GM12801 (cell line): ENCODE measurements around the gene SLC7A7.

Experiments
- CTCF ChIP-seq: IDR thresholded peaks from one replicate; pipeline ENCODE4 v1.5.1; 2011; ENCODE audit warnings: control low read depth; ENCODE audit not compliant: insufficient read length; ENCODE audit errors: extremely low read depth

The SLC7A7 gene

DNA sequence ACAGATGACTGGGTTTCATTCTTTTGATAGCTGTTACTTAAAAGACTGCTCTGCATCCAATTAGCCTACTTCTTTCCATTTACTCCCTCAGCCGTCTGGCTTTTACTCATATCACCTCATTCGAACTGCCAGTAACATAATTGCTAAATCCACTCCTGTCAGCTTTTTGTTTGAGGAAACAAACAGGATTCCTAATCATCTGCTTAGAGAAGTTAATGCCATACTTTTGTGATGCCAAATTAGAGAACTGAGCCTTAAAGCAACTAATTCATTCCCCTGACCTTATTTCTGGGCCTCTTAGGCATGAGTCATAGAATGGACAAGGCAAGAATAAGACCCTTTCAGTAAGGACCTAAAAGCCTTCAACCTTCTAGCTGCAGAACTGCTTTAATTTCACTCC, 45.9 kb downstream of the SLC7A7 start:
- no peak for TF ChIP-seq CTCF

DNA sequence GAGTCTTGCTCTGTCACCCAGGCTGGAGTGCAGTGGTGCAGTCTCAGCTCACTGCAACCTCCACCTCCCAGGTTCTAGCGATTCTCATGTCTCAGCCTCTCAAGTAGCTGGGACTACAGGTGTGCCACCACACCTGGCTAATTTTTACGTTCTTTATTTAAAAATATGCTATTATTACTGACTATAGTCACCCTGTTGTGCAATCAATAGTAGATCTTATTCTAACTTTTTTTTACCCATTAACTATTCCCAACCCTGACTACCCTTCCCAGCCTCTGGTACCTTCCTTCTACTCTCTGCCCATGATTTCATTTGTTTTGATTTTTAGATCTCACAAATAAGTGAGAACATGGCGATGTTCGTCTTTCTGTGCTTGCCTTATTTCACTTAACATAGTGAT, 46.3 kb downstream of the SLC7A7 start:
- TF ChIP-seq CTCF: no peak

GRCh38 chr14:22767323-22767589, 48.0 kb downstream of the SLC7A7 start:
- no peak for TF ChIP-seq CTCF

- no peak for TF ChIP-seq CTCF
These were observed 48.5 kb downstream of the SLC7A7 start, which contains the start of gene OXA1L for GRCh38 chr14:22766457-22767322. Gene OXA1L, plus strand, starts transcription at chr14:22766688. Its CDS starts 14 bp downstream, at chr14:22766702.

DNA sequence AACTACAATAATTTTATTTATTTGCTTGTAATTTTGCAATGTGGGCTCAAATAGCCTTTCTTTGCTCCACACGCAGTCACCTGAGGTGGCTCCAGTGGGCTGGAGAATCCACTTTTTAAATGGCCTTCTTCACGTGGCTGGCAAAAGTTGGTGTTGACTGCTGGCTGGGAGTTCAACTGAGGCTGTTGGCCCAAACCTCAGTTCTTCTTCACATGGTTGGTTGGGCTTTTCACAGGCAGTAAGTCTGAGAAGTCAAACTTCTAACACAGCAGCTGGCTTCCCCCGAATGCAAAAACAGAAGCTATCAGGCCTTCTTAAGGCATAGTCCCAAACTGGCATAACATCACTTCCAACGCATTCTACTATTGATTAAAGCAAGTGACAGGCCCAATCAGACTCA, 50.9 kb downstream of the SLC7A7 start:
- TF ChIP-seq CTCF: no peak

GRCh38 chr14:22761734-22762133, 53.5 kb downstream of the SLC7A7 start:
- no peak for TF ChIP-seq CTCF

DNA sequence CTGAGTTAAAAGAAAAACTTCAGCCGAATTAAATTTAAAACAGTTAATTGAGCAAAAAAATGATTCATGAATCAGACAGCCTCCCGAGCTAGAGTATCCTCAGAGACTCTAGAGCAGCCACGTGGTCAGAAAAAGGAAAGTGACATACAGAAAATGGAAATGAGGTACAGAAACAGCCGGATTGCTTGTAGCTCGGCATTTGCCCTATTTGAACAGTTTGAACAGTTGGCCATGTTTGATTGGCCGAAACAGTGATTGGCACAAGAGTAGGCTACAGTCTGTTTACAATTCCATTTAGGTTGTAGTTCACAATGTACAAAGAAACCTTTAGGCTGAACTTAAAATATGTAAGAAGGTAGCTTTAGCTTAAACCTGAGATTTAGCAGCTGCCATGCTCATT, 61.6 kb downstream of the SLC7A7 start:
- TF ChIP-seq CTCF: no peak
